Heart left ventricle (tissue), 16 donors: ENCODE measurements around the gene HRG. TPM values are rescaled to one million over a fixed set of nuclear protein-coding genes. Genes with fewer than 3 reads are reported as not detected.

Source experiments
- ATAC-seq, 4 donors: fragments of 200-7000 bp; cut with Tn5 transposase; one replicate each; pipeline ENCODE4 v1.9.1; 2020 to 2022; ENCODE audit warnings: moderate library complexity in 4 of 4, mild to moderate bottlenecking in 3 of 4, moderate number of reproducible peaks in 1 of 4
- DNase-seq, 5 donors: peaks; one replicate each; pipeline ENCODE4 v3.0.0-alpha.2; 2020
- H3K27ac ChIP-seq, 12 donors: fragments of 200-600 bp; sonication (generic) in 4 of 12; one replicate each; pipeline versions ENCODE4 v1.5.0 to v1.8.0; 2016 to 2022; ENCODE audit warnings: mild to moderate bottlenecking in 2 of 12
- H3K27me3 ChIP-seq, 9 donors: fragments of 200-600 bp; sonication (generic) in 2 of 9; one replicate each; pipeline versions ENCODE4 v1.5.1 to v1.8.0; 2016 to 2022; ENCODE audit warnings: mild to moderate bottlenecking in 3 of 9
- H3K36me3 ChIP-seq, 9 donors: fragments of 200-600 bp; sonication (generic) in 2 of 9; one replicate each; pipeline versions ENCODE4 v1.5.0 to v1.8.0; 2018 to 2022; ENCODE audit warnings: mild to moderate bottlenecking in 2 of 9
- H3K4me1 ChIP-seq, 12 donors: fragments of 200-600 bp; sonication (generic) in 4 of 12; one replicate each; pipeline versions ENCODE4 v1.5.0 to v1.8.0; 2016 to 2022; ENCODE audit warnings: mild to moderate bottlenecking in 3 of 12
- H3K4me3 ChIP-seq, 12 donors: fragments of 200-600 bp; sonication (generic) in 4 of 12; one replicate each; pipeline versions ENCODE4 v1.5.0 to v1.8.0; 2017 to 2022; ENCODE audit warnings: mild to moderate bottlenecking in 9 of 12, moderate library complexity in 4 of 12
- H3K9me3 ChIP-seq, 12 donors: fragments of 200-600 bp; sonication (generic) in 4 of 12; one replicate each; pipeline versions ENCODE4 v1.5.0 to v1.8.0; 2016 to 2022; ENCODE audit warnings: mild to moderate bottlenecking in 1 of 12
- POLR2A ChIP-seq, 2 donors: fragments of 450-650 bp; IDR thresholded peaks; one replicate each; pipeline ENCODE4 v1.6.1; 2017; ENCODE audit warnings: antibody characterized with exemption in 2 of 2, mild to moderate bottlenecking in 2 of 2, moderate library complexity in 2 of 2
- WGBS, 4 donors: extraction: QIAGEN DNeasy Blood & Tissue Kit in 2 of 4; methylation state at CpG; one replicate each; pipeline versions ENCODE4 v1.1.5 to v1.1.7; 2013 to 2018; 5-methylcytosine and 5-hydroxymethylcytosine counted together
- intact Hi-C, 10 donors: fragments of 100-400 bp; cut with DNase I; formaldehyde crosslinking; loops; one replicate each; pipeline versions ENCODE4 v1.11.1 to v1.14.2; 2022
- long read RNA-seq, 3 donors: library from polyadenylated mRNA; unstranded; transcript quantifications; one replicate each; pipeline ENCODE4 v2.0.0, GENCODE V29; 2020 to 2021
- polyA plus RNA-seq, 2 donors: library from polyadenylated mRNA; stranded (reverse); fragments of 200-250 nt; gene quantifications; one replicate each; pipeline ENCODE4 v1.2.3, GENCODE V29; 2013
- total RNA-seq, 9 donors: library from RNA; depleted of rRNA in 2 of 9; stranded (reverse); fragments of >200 nt in 2 of 9; fragmentation: NEBNext Ultra II Directional in 3 of 9; extraction: Animal tissue kit (Norgen Biotek cat#: 25700) in 3 of 9; gene quantifications; one replicate each; pipeline versions ENCODE4 v1.1.0 to v1.2.4, GENCODE V29; 2016 to 2023
- TF ChIP-seq, protein P1 (sequence below), 12 donors: fragments of 200-600 bp; sonication (generic) in 4 of 12; IDR thresholded peaks; one replicate each; pipeline versions ENCODE4 v1.5.0 to v1.8.0; 2018 to 2022; ENCODE audit warnings: antibody characterized with exemption in 12 of 12, mild to moderate bottlenecking in 5 of 12
- donor health status: ischemic (EF 13 %, LVEDD 7.1; RV severe dilation, severe dysfunction).
- donor health status: healthy with polysubstance abuse.
- donor health status: DM: no; HTN: yes; CAD: no.
- donor health status: DM: no; HTN: no; CAD: no.
- donor health status: ischemic (EF 25% LVEDD 6.9; RV normal size, moderate dysfunction).
- donor health status: ischemic (EF 25% LVEDD 5.7; RV mildly dilated, moderate dysfunction).
- donor health status: healthy.
- donor health status: DM: yes; HTN: yes; CAD: no.
- donor health status: ischemic (EF 35%, LVEDD 5.7; RV mildly dilated, moderate dysfunction).
- donor health status: nonischemic (EF 11% LVEDD 7.7; RV severe dilation, severe dysfunction).
- donor health status: DM: yes; HTN: yes; CAD: no.
- donor health status: PGD.
- donor health status: ischemic (EF 29% LVEDD 5.4; RV normal size, mild dysfunction).
- donor health status: nonischemic (EF 23%, LVEDD 6.1; RV moderate dilation, normal function).

The HRG gene
- total RNA-seq (not detected), polyA plus RNA-seq (under 1 TPM in 1 of 2 donors, not detected in 1; 0.04 TPM)
- long read RNA-seq, donor 1: 0 reads
- long read RNA-seq, donor 2: 0 reads
- long read RNA-seq, donor 3: 0 reads

DNA sequence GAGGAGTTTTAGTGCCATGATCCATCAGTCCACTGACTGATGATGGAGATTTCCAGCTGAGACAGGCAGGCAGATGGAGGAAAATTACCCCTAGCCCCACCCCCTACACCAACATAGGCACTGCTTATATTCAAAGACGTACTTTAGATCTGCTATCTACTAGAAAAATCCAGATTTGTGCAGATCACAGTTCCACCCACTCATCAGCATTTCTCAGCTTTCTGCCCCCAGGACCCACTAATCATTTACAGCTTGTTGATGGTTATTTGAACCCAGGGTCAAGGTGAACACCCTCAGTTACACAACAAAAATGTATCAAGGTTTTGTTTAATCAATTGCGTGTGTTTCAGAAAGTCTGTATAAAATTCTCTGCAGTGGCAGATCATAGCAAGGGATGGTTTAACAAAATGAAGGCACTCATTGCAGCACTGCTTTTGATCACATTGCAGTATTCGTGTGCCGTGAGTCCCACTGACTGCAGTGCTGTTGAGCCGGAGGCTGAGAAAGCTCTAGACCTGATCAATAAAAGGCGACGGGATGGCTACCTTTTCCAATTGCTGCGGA is at the start of gene HRG:
Gene HRG (plus strand): TSS at position 390 of the 564 bp plus-strand sequence. CDS start 18 bp downstream, at position 408.
- TF ChIP-seq, protein P1, sequence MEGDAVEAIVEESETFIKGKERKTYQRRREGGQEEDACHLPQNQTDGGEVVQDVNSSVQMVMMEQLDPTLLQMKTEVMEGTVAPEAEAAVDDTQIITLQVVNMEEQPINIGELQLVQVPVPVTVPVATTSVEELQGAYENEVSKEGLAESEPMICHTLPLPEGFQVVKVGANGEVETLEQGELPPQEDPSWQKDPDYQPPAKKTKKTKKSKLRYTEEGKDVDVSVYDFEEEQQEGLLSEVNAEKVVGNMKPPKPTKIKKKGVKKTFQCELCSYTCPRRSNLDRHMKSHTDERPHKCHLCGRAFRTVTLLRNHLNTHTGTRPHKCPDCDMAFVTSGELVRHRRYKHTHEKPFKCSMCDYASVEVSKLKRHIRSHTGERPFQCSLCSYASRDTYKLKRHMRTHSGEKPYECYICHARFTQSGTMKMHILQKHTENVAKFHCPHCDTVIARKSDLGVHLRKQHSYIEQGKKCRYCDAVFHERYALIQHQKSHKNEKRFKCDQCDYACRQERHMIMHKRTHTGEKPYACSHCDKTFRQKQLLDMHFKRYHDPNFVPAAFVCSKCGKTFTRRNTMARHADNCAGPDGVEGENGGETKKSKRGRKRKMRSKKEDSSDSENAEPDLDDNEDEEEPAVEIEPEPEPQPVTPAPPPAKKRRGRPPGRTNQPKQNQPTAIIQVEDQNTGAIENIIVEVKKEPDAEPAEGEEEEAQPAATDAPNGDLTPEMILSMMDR (IDR thresholded peaks at IDR 0.05): no peak
- no peak for TF ChIP-seq POLR2A (IDR thresholded peaks at IDR 0.05)
- Histone ChIP-seq H3K36me3 (no peaks in the 10 kb centered on the region), H3K9me3 (no peaks in the 10 kb centered on the region), H3K4me1 (no peaks in the 10 kb centered on the region), H3K27ac (no peak within 1 kb of the TSS), H3K27me3 (peaks cover 0 to 9% (median 0%) of the 10 kb centered on the region in 9 donors), H3K4me3 (no peak within 1 kb of the TSS)
- WGBS, 4 donors: 85 to 91% (median 87%) methylated on average over 8 of the region's 8 CpGs
- DNase-seq: no peak
- intact Hi-C loops: no loop called here
- ATAC-seq: no peak

GRCh38 chr3:186616299-186616617 is 49.6 kb upstream of the HRG start:
- Histone ChIP-seq H3K36me3 (no peaks in the 10 kb centered on the region), H3K9me3 (no peaks in the 10 kb centered on the region), H3K27ac (no peak overlapping the region), H3K4me1 (peaks cover 0 to 19% (median 4%) of the 10 kb centered on the region in 12 donors), H3K4me3 (no peak overlapping the region), H3K27me3 (peaks cover 0 to 44% (median 0%) of the 10 kb centered on the region in 9 donors)
- 81 to 89% (median 86%) methylated on average over 8 of the region's 8 CpGs for WGBS, 4 donors
- ATAC-seq (no peak), DNase-seq (no peak)
- TF ChIP-seq, protein P1 (IDR thresholded peaks at IDR 0.05): no peak
- no peak for TF ChIP-seq POLR2A (IDR thresholded peaks at IDR 0.05)
- intact Hi-C loops: loop anchor here (2.0 to 10.0 kb wide), 9 partner anchors 75 to 1099 kb away; no protein-coding TSS in a partner anchor

DNA sequence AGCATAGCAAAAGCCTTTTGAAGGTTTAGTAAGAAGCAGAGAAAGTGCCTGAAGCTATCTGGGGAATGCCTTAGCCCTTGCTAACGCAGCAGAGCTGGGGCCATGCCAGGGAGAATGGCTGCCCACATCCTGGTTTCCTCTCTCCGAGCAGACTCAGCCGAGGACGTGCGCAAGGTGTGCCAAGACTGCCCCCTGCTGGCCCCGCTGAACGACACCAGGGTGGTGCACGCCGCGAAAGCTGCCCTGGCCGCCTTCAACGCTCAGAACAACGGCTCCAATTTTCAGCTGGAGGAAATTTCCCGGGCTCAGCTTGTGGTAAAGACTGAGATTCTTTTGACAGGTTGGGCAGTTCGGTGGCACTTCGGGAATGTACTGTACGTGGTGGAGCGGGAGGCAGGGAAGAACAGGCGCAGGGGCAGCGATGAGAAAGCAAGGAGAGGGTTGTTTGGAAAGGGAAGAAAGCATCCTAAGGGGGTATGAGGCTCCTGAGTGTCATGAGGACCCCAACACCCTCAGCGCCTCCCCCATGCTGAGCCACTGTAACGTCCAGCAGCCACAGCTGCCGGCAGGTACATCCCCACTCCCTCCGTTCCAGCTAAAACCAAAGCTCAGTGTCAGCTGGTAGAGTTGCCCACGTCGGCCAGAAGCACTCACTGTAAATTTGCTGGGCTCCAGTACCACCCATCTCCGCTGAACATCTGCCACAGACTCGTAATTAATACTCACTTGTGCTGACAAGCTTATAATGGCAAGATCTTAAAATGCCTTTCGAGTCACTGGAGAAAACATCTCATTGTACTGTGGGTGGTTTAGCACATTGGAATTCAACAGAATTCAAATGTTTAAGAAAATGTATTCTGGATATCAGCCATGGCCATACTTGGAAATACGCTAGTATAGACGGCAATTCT is 48.5 kb upstream of the HRG start:
- TF ChIP-seq, protein P1 (IDR thresholded peaks at IDR 0.05): peak; percentile 74 to 90 (median 82)
- no peak for TF ChIP-seq POLR2A (IDR thresholded peaks at IDR 0.05)
- Histone ChIP-seq H3K4me3 (peak overlapping the region in 5 of 12 donors; percentile 2 to 30 (median 27)), H3K4me1 (peaks cover 0 to 19% (median 4%) of the 10 kb centered on the region in 12 donors), H3K36me3 (no peaks in the 10 kb centered on the region), H3K27me3 (peaks cover 0 to 46% (median 0%) of the 10 kb centered on the region in 9 donors), H3K27ac (peak overlapping the region in 1 of 12 donors; percentile 25), H3K9me3 (no peaks in the 10 kb centered on the region)
- peak; percentile 83 to 97 (median 96) for ATAC-seq
- 20 to 27% (median 22%) methylated on average over 26 to 31 of the region's 31 CpGs for WGBS, 4 donors
- DNase-seq: peak; percentile 75 to 92 (median 84)
- intact Hi-C loops: loop anchor here (2.0 to 10.0 kb wide), 9 partner anchors 76 to 1098 kb away; no protein-coding TSS in a partner anchor
